ENCODE results near the gene GATD1. TPM values are rescaled to one million over a fixed set of nuclear protein-coding genes. Genes with fewer than 3 reads are reported as not detected.

Gene GATD1
- total RNA-seq, 2 donors from 2014 or later: 39.9 to 84.9 TPM

- no peak overlapping the region for H3K27ac ChIP-seq
- peaks cover 16% of the 10 kb centered on the region for H3K36me3 ChIP-seq
- no peak for TF ChIP-seq CTCF (IDR thresholded peaks at IDR 0.05)
- intact Hi-C loops (cut with DNase I): no loop called here
- DNase-seq: no peak
- no peak overlapping the region for H3K4me3 ChIP-seq
- no peaks in the 10 kb centered on the region for H3K9me3 ChIP-seq
- H3K9ac ChIP-seq (ENCODE audit: low read depth in 2 of 2, low read length in 2 of 2): no peak overlapping the region
- no peaks in the 10 kb centered on the region for H3K27me3 ChIP-seq
- peaks cover 3% of the 10 kb centered on the region for H3K4me1 ChIP-seq
These were observed 10.0 kb downstream of the GATD1 start for GRCh38 chr11:767238-767637.

GRCh38 chr11:766936-767210 is 10.4 kb downstream of the GATD1 start:
- Histone ChIP-seq H3K27me3 (no peaks in the 10 kb centered on the region), H3K4me3 (no peak overlapping the region), H3K4me1 (peaks cover 3% of the 10 kb centered on the region), H3K36me3 (peaks cover 16% of the 10 kb centered on the region), H3K9me3 (no peaks in the 10 kb centered on the region), H3K9ac (ENCODE audit: low read depth in 2 of 2, low read length in 2 of 2) (no peak overlapping the region), H3K27ac (no peak overlapping the region)
- intact Hi-C loops (cut with DNase I): no loop called here
- no peak for TF ChIP-seq CTCF (IDR thresholded peaks at IDR 0.05)
- no peak for DNase-seq

- H3K4me3 ChIP-seq: no peak overlapping the region
- no peak for DNase-seq
- no peaks in the 10 kb centered on the region for H3K27me3 ChIP-seq
- no peak overlapping the region for H3K27ac ChIP-seq
- H3K9me3 ChIP-seq: no peaks in the 10 kb centered on the region
- TF ChIP-seq CTCF (IDR thresholded peaks at IDR 0.05): no peak
- peaks cover 16% of the 10 kb centered on the region for H3K36me3 ChIP-seq
- intact Hi-C loops (cut with DNase I): no loop called here
- H3K4me1 ChIP-seq: peaks cover 3% of the 10 kb centered on the region
- H3K9ac ChIP-seq (ENCODE audit: low read depth in 2 of 2, low read length in 2 of 2): no peak overlapping the region
These were observed 11.0 kb downstream of the GATD1 start for GRCh38 chr11:766106-766935.

- peaks cover 12% of the 10 kb centered on the region for H3K36me3 ChIP-seq
- no peak for TF ChIP-seq CTCF (IDR thresholded peaks at IDR 0.05)
- H3K9ac ChIP-seq (ENCODE audit: low read depth in 2 of 2, low read length in 2 of 2): no peak overlapping the region
These were observed 11.5 kb downstream of the GATD1 start for GRCh38 chr11:765802-766091.

GRCh38 chr11:765025-765801 is 12.1 kb downstream of the GATD1 start:
- peak; percentile 54 for TF ChIP-seq CTCF (IDR thresholded peaks at IDR 0.05)
- Histone ChIP-seq H3K4me3 (no peak overlapping the region), H3K27me3 (no peaks in the 10 kb centered on the region), H3K27ac (no peak overlapping the region), H3K36me3 (peaks cover 12% of the 10 kb centered on the region), H3K9me3 (no peaks in the 10 kb centered on the region), H3K4me1 (peaks cover 3% of the 10 kb centered on the region), H3K9ac (ENCODE audit: low read depth in 2 of 2, low read length in 2 of 2) (no peak overlapping the region)
- intact Hi-C loops (cut with DNase I): no loop called here
- DNase-seq: peak; percentile 60

More at GRCh38 chr11:765802-766091, 11.5 kb downstream of the GATD1 start:
- Histone ChIP-seq H3K4me3 (no peak overlapping the region), H3K27ac (no peak overlapping the region), H3K27me3 (no peaks in the 10 kb centered on the region), H3K9me3 (no peaks in the 10 kb centered on the region), H3K4me1 (peaks cover 3% of the 10 kb centered on the region)
- no peak for DNase-seq
- intact Hi-C loops (cut with DNase I): no loop called here

Measured in colonic mucosa (tissue), 4 donors.